GM12878 (cell line): Measurements from ENCODE around the gene MSGN1. TPM values are rescaled to one million over a fixed set of nuclear protein-coding genes. Genes with fewer than 3 reads are reported as not detected.

ENCODE experiments used
- ATAC-seq: fragments of 200-7000 bp; cut with Tn5 transposase; 3 replicates; pipeline ENCODE4 v1.9.1; 2020; ENCODE audit warnings: mild to moderate bottlenecking, moderate library complexity
- BruUV-seq: library from RNA; stranded (reverse); fragments of 400-500 nt; replicated peaks from 2 replicates; lab custom pipeline; 2021; lab: Mats Ljungman, UMichigan
- CTCF ChIA-PET: fragments of 300-600 bp; sonication (Branson Sonifier 250); formaldehyde crosslinking; extraction: SDS; loops from one replicate; lab custom pipeline; 2021; ENCODE audit warnings: inconsistent platforms; lab: Yijun Ruan, JAX
- POLR2A ChIA-PET: fragments of 350-600 bp; formaldehyde crosslinking; extraction: SDS; loops from one replicate; lab custom pipeline; 2021; ENCODE audit warnings: inconsistent platforms; lab: Charles Lee
- RAD21 ChIA-PET: fragments of 300-600 bp; sonication (Branson Sonifier 250); formaldehyde crosslinking; loops from one replicate; lab custom pipeline; 2023; ENCODE audit warnings: antibody characterized with exemption; ENCODE audit not compliant: unreplicated experiment; lab: Charles Lee
- SMC1A ChIA-PET: fragments of 300-600 bp; sonication (Branson Sonifier 250); formaldehyde crosslinking; loops from one replicate; lab custom pipeline; 2023; ENCODE audit not compliant: unreplicated experiment, uncharacterized antibody; lab: Charles Lee
- DNase-seq: peaks from one replicate; pipeline ENCODE4 v3.0.0-alpha.2; 2011; ENCODE audit warnings: low read depth, low spot score
- FAIRE-seq: peaks from 3 replicates; lab custom pipeline; 2011; peaks lifted over from hg19 to GRCh38; lab: Jason Lieb, UNC
- H2AFZ ChIP-seq: 2 replicates; pipeline ENCODE4 v1.6.0; 2011; ENCODE audit warnings: low read depth, low read length, control low read depth; ENCODE audit not compliant: control insufficient read depth
- H3K27ac ChIP-seq: 2 replicates; pipeline ENCODE4 v1.5.1; 2011; ENCODE audit warnings: control low read depth; ENCODE audit not compliant: control insufficient read depth, insufficient read depth
- H3K27me3 ChIP-seq, 2 experiments: replicated peaks in 1 of 2; 2 replicates each; pipeline versions ENCODE4 v1.6.0 to v1.6.1; 2011; ENCODE audit warnings: low read length in 1 of 2; ENCODE audit not compliant: control insufficient read depth in 2 of 2, insufficient read depth in 2 of 2
- H3K36me3 ChIP-seq, 2 experiments: 2 replicates each; pipeline ENCODE4 v1.5.1; 2011; ENCODE audit warnings: low read length in 1 of 2; ENCODE audit not compliant: control insufficient read depth in 2 of 2, insufficient read depth in 2 of 2
- H3K4me1 ChIP-seq: 2 replicates; pipeline ENCODE4 v1.6.1; 2011; ENCODE audit warnings: mild to moderate bottlenecking, low read length, moderate library complexity, mixed read lengths; ENCODE audit not compliant: control insufficient read depth, insufficient read depth
- H3K4me2 ChIP-seq: 2 replicates; pipeline ENCODE4 v1.6.0; 2011; ENCODE audit warnings: control low read depth; ENCODE audit not compliant: control insufficient read depth, insufficient read depth
- H3K4me3 ChIP-seq: fragments of 200-600 bp; sonication (generic); 2 replicates; pipeline ENCODE4 v1.5.1; 2016
- H3K79me2 ChIP-seq: 2 replicates; pipeline ENCODE4 v1.6.0; 2011; ENCODE audit warnings: low read length; ENCODE audit not compliant: control insufficient read depth, insufficient read depth
- H3K9ac ChIP-seq: 2 replicates; pipeline ENCODE4 v1.8.0; 2011; ENCODE audit warnings: low read length, control low read depth, mixed read lengths; ENCODE audit not compliant: control insufficient read depth, insufficient read depth
- H3K9me3 ChIP-seq: replicated peaks from 3 replicates; pipeline ENCODE4 v1.5.1; 2011; ENCODE audit warnings: mild to moderate bottlenecking, low read length; ENCODE audit not compliant: control insufficient read depth, insufficient read depth
- H4K20me1 ChIP-seq: 2 replicates; pipeline ENCODE4 v1.6.0; 2011; ENCODE audit not compliant: control insufficient read depth, insufficient read depth
- CREB1 ChIP-seq: IDR thresholded peaks from 2 replicates; pipeline ENCODE4 v1.6.1; 2012; ENCODE audit warnings: low read depth, mild to moderate bottlenecking, inconsistent platforms
- MTA3 ChIP-seq: IDR thresholded peaks from 2 replicates; pipeline ENCODE4 v1.6.1; 2012; ENCODE audit warnings: low read length, inconsistent platforms, borderline replicate concordance
- MYB ChIP-seq: fragments of 150-350 bp; IDR thresholded peaks from 2 replicates; pipeline ENCODE4 v1.6.1; 2014; ENCODE audit warnings: mild to moderate bottlenecking, low read depth, low read length, borderline replicate concordance
- MYC ChIP-seq: IDR thresholded peaks from 2 replicates; pipeline ENCODE4 v1.6.1; 2011; ENCODE audit warnings: mild to moderate bottlenecking, low read length, moderate library complexity, inconsistent platforms; ENCODE audit not compliant: insufficient read depth, insufficient replicate concordance, insufficient read length, severe bottlenecking
- ZBED1 ChIP-seq: IDR thresholded peaks from 2 replicates; pipeline ENCODE4 v1.6.1; 2016; ENCODE audit warnings: borderline replicate concordance
- ZBTB11 ChIP-seq: fragments of 450-650 bp; formaldehyde crosslinking; IDR thresholded peaks from 2 replicates; pipeline ENCODE4 v1.5.0; 2022; ENCODE audit warnings: mild to moderate bottlenecking, missing genetic modification characterization
- ZNF384 ChIP-seq: IDR thresholded peaks from 2 replicates; pipeline ENCODE4 v1.6.1; 2012; ENCODE audit warnings: low read depth, mild to moderate bottlenecking, low read length, improper control_type of control experiment, borderline replicate concordance
- WGBS: methylation state at CpG from one replicate; pipeline ENCODE4 v1.1.6; 2016; ENCODE audit warnings: low lambda C conversion rate; ENCODE audit not compliant: insufficient replicate concordance, insufficient coverage; ENCODE audit errors: missing lambda C conversion rate; 5-methylcytosine and 5-hydroxymethylcytosine counted together
- in situ Hi-C: fragments of 300-500 bp; cut with MboI; formaldehyde crosslinking; loops from 9 replicates; pipeline ENCODE4 v1.14.3; 2018; ENCODE audit warnings: mixed read lengths
- intact Hi-C: fragments of 100-400 bp; cut with micrococcal nuclease; formaldehyde crosslinking; loops from one replicate; pipeline ENCODE4 v1.14.2; 2022; ENCODE audit not compliant: unreplicated experiment
- polyA plus RNA-seq, 11 experiments: library from polyadenylated mRNA; depleted of rRNA in 4 of 11; unstranded in 6 of 11; stranded (reverse) in 5 of 11; fragments of >200 nt; fragmentation: Nextera tagmentation in 4 of 11; fragmentation: Illumina TruSeq in 1 of 11; extraction: Ambion mirVana in 4 of 11; extraction: Trizol in 1 of 11; gene quantifications; 1 replicate in 1 of 11; 2 replicates in 10 of 11; pipeline versions ENCODE4 v1.2.1 to v1.2.3, GENCODE V29; 2011 to 2016; ENCODE audit warnings: inconsistent platforms in 2 of 11, missing spikeins in 2 of 11, low read depth in 1 of 11
- total RNA-seq, 4 experiments: library from RNA; depleted of rRNA in 3 of 4; stranded (reverse); fragments of >200 nt in 3 of 4; fragmentation: Illumina TruSeq in 1 of 4; extraction: Trizol in 1 of 4; gene quantifications; 2 replicates each; pipeline versions ENCODE4 v1.2.1 to v1.2.3, GENCODE V29; 2013 to 2021
- TF ChIP-seq, protein P1 (sequence below): fragments of 450-650 bp; IDR thresholded peaks from 2 replicates; pipeline ENCODE4 v1.6.1; 2018; ENCODE audit warnings: borderline replicate concordance, mild to moderate bottlenecking; ENCODE audit not compliant: partially characterized antibody
- TF ChIP-seq, protein P2 (sequence below): fragments of 150-350 bp; IDR thresholded peaks from 2 replicates; pipeline ENCODE4 v1.6.1; 2016; ENCODE audit warnings: low read depth, low read length

Gene MSGN1
- total and polyA plus RNA-seq, 10 of the 15 experiments (the other 5 are each of a cell fraction or from before 2014, with no cell fraction given), result 0.27 TPM; not detected in 9

GRCh38 chr2:17805717-17806363 is 10.4 kb upstream of the MSGN1 start (continued):
- TF ChIP-seq MYC, result no peak
- TF ChIP-seq ZBTB11, result no peak

DNA sequence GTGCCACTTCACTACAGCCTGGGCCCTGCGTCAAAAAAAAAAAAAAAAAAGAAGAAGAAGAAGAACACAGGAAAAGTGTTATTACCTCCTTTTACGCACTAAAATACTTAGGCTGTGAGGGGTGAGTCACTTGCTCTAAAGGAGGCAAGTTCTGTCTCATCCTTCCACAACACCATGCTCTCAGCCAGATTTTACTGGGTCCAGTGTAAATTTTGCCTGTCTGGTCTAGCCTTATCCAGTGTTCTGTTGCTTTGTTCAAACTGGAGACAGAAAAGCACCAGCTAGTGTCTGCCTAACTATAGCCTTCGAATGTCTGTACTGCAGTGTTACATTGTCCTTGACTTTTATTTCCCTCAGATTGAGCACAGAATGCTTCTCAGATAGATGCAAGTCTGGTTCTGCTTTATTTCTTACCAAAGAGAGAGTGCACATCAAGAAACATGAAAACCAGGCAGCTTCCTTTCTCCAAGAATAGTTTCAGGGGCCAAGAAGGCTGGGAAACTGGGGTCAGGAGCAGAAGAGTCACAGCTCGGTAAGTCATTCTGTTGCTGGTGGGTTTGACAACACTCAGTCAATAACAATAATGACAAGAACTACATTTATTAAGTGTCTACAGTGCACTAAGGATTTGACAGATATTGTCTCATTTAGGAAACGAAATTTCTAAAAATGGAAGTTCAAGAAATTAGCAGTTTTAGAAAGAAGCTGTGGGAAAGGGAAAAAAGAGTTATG is 3.1 kb upstream of the MSGN1 start:
- Histone ChIP-seq H3K79me2 (no peaks in the 10 kb centered on the region), H3K36me3 (no peaks in the 10 kb centered on the region), H3K27me3 (no peaks in the 10 kb centered on the region), H3K4me3 (0 out of 2 replicates have a peak overlapping the region, but pooled peaks have one; percentile 11), H4K20me1 (no peaks in the 10 kb centered on the region), H3K27ac (peak overlapping the region; percentile 81), H2AFZ (peak overlapping the region; percentile 35), H3K9me3 (no peaks in the 10 kb centered on the region), H3K4me2 (peak overlapping the region; percentile 32), H3K4me1 (peaks cover 36% of the 10 kb centered on the region), H3K9ac (peak overlapping the region; percentile 16)
- DNase-seq (no peak), FAIRE-seq (peak; percentile 44), ATAC-seq (peak; percentile 63)
- in situ Hi-C loops, result no loop called here
- ChIA-PET POLR2A (interaction anchor here (0.8 to 7.1 kb wide), 6 partner anchors 9 to 62 kb away, joined by 4 to 108 read pairs (median 18); partner anchors contain the start of genes GEN1 and SMC6), CTCF (interaction anchor here (0.8 to 5.9 kb wide), 11 partner anchors 9 to 747 kb away, joined by 3 to 68 read pairs (median 5); partner anchors contain the start of genes GEN1 and RDH14), RAD21 (interaction anchor here (0.7 to 6.3 kb wide), 11 partner anchors 8 to 93 kb away, joined by 3 to 54 read pairs (median 9); no protein-coding TSS in a partner anchor), SMC1A (interaction anchor here (1.1 to 6.5 kb wide), 13 partner anchors 10 to 1159 kb away, joined by 3 to 145 read pairs (median 8); no protein-coding TSS in a partner anchor)
- WGBS, result 2% methylated on average over 4 of the region's 5 CpGs
- no TSS peak for BruUV-seq
- intact Hi-C loops, result loop anchor here (1.0 to 10.0 kb wide), 3 partner anchors 9 to 1158 kb away; no protein-coding TSS in a partner anchor
- TF ChIP-seq, protein P1, sequence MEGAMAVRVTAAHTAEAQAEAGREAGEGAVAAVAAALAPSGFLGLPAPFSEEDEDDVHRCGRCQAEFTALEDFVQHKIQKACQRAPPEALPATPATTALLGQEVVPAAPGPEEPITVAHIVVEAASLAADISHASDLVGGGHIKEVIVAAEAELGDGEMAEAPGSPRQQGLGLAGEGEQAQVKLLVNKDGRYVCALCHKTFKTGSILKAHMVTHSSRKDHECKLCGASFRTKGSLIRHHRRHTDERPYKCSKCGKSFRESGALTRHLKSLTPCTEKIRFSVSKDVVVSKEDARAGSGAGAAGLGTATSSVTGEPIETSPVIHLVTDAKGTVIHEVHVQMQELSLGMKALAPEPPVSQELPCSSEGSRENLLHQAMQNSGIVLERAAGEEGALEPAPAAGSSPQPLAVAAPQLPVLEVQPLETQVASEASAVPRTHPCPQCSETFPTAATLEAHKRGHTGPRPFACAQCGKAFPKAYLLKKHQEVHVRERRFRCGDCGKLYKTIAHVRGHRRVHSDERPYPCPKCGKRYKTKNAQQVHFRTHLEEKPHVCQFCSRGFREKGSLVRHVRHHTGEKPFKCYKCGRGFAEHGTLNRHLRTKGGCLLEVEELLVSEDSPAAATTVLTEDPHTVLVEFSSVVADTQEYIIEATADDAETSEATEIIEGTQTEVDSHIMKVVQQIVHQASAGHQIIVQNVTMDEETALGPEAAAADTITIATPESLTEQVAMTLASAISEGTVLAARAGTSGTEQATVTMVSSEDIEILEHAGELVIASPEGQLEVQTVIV, result no peak
- TF ChIP-seq ZNF384 (peak; percentile 34; the same call in 1 of the 2 replicates), MYB (no peak), MTA3 (0 out of 2 replicates have a peak, but pooled peaks have one; percentile 26), ZBED1 (0 out of 2 replicates have a peak, but pooled peaks have one; percentile 21), CREB1 (no peak)
- TF ChIP-seq, protein P2, sequence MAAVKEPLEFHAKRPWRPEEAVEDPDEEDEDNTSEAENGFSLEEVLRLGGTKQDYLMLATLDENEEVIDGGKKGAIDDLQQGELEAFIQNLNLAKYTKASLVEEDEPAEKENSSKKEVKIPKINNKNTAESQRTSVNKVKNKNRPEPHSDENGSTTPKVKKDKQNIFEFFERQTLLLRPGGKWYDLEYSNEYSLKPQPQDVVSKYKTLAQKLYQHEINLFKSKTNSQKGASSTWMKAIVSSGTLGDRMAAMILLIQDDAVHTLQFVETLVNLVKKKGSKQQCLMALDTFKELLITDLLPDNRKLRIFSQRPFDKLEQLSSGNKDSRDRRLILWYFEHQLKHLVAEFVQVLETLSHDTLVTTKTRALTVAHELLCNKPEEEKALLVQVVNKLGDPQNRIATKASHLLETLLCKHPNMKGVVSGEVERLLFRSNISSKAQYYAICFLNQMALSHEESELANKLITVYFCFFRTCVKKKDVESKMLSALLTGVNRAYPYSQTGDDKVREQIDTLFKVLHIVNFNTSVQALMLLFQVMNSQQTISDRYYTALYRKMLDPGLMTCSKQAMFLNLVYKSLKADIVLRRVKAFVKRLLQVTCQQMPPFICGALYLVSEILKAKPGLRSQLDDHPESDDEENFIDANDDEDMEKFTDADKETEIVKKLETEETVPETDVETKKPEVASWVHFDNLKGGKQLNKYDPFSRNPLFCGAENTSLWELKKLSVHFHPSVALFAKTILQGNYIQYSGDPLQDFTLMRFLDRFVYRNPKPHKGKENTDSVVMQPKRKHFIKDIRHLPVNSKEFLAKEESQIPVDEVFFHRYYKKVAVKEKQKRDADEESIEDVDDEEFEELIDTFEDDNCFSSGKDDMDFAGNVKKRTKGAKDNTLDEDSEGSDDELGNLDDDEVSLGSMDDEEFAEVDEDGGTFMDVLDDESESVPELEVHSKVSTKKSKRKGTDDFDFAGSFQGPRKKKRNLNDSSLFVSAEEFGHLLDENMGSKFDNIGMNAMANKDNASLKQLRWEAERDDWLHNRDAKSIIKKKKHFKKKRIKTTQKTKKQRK, result no peak
